Naive thymus-derived CD4-positive, alpha-beta T cell (primary cell): ENCODE measurements around the gene MYL4. TPM values are rescaled to one million over a fixed set of nuclear protein-coding genes. Genes with fewer than 3 reads are reported as not detected.
A peak's percentile ranks its signal among the peaks of the same experiment; 100 is the strongest.
"Not testable (repeated sequence)": the region's sequence is repeated elsewhere in the genome, so short reads cannot be mapped to it uniquely, and the experiment has no call there.

Source experiments
- ATAC-seq: fragments of 150-1000 bp; cut with Tn5 transposase; 2 replicates; pipeline ENCODE4 v1.10.0; 2021; ENCODE audit warnings: mild to moderate bottlenecking, moderate library complexity
- CTCF ChIA-PET: fragments of 350-600 bp; sonication (Branson Sonifier 250); formaldehyde crosslinking; loops from one replicate; lab custom pipeline; 2021; ENCODE audit warnings: antibody characterized with exemption; lab: Charles Lee
- POLR2A ChIA-PET: fragments of 350-600 bp; sonication (Branson Sonifier 250); formaldehyde crosslinking; loops from one replicate; lab custom pipeline; 2021; ENCODE audit warnings: antibody characterized with exemption, inconsistent platforms; lab: Charles Lee
- DNase-seq, 9 donors: peaks; one replicate each; pipeline versions ENCODE4 v3.0.0 to v3.0.0-alpha.2; 2020 to 2022; ENCODE audit warnings: mixed read lengths in 1 of 9
- H3K27ac ChIP-seq: one replicate; pipeline ENCODE4 v1.7.0; 2013; ENCODE audit warnings: mild to moderate bottlenecking, low read depth, low read length, moderate library complexity
- H3K27me3 ChIP-seq, 2 donors: one replicate each; pipeline ENCODE4 v1.7.0; 2013; ENCODE audit warnings: low read length in 2 of 2, mild to moderate bottlenecking in 2 of 2, moderate library complexity in 2 of 2; ENCODE audit not compliant: control insufficient read depth in 2 of 2, insufficient read depth in 2 of 2
- H3K36me3 ChIP-seq, 3 experiments: 1 replicate in 2 of 3; 2 replicates in 1 of 3; pipeline ENCODE4 v1.7.0; 2013; ENCODE audit warnings: low read length in 3 of 3, mild to moderate bottlenecking in 3 of 3, moderate library complexity in 1 of 3; ENCODE audit not compliant: insufficient read depth in 3 of 3, control insufficient read depth in 2 of 3
- H3K4me1 ChIP-seq, 2 donors: one replicate each; pipeline ENCODE4 v1.7.0; 2013; ENCODE audit warnings: low read length in 2 of 2, mild to moderate bottlenecking in 2 of 2, moderate library complexity in 1 of 2; ENCODE audit not compliant: control insufficient read depth in 2 of 2, insufficient read depth in 2 of 2
- H3K4me3 ChIP-seq: 2 replicates; pipeline ENCODE4 v1.7.0; 2013; ENCODE audit warnings: mild to moderate bottlenecking, low read length
- H3K9me3 ChIP-seq, 3 experiments: 1 replicate in 2 of 3; 2 replicates in 1 of 3; pipeline ENCODE4 v1.7.0; 2013; ENCODE audit warnings: low read length in 3 of 3; ENCODE audit not compliant: control insufficient read depth in 2 of 3
- H3K27ac Mint-ChIP-seq, 9 donors: one replicate each; pipeline ENCODE4 v1.8.0; 2020 to 2022; ENCODE audit warnings: mixed read lengths in 9 of 9, mild to moderate bottlenecking in 8 of 9, moderate library complexity in 5 of 9, inconsistent platforms in 2 of 9
- H3K27me3 Mint-ChIP-seq, 5 donors: one replicate each; pipeline ENCODE4 v1.8.0; 2021 to 2022; ENCODE audit warnings: mixed read lengths in 5 of 5, mild to moderate bottlenecking in 1 of 5
- H3K36me3 Mint-ChIP-seq, 5 donors: one replicate each; pipeline ENCODE4 v1.8.0; 2020 to 2022; ENCODE audit warnings: mixed read lengths in 5 of 5, mild to moderate bottlenecking in 3 of 5, inconsistent platforms in 1 of 5
- H3K4me1 Mint-ChIP-seq, 7 donors: one replicate each; pipeline ENCODE4 v1.8.0; 2020 to 2022; ENCODE audit warnings: mixed read lengths in 7 of 7, mild to moderate bottlenecking in 3 of 7, inconsistent platforms in 1 of 7
- H3K4me3 Mint-ChIP-seq, 10 donors: one replicate each; pipeline ENCODE4 v1.8.0; 2020 to 2022; ENCODE audit warnings: mild to moderate bottlenecking in 10 of 10, mixed read lengths in 10 of 10, moderate library complexity in 6 of 10, inconsistent platforms in 2 of 10
- H3K9me3 Mint-ChIP-seq, 11 donors: one replicate each; pipeline ENCODE4 v1.8.0; 2020 to 2022; ENCODE audit warnings: mixed read lengths in 11 of 11, mild to moderate bottlenecking in 4 of 11, inconsistent platforms in 1 of 11, moderate library complexity in 1 of 11
- intact Hi-C, 2 donors: fragments of 100-400 bp; cut with micrococcal nuclease; formaldehyde crosslinking; loops; one replicate each; pipeline ENCODE4 v1.15.1; 2023
- polyA plus RNA-seq, 2 donors: library from polyadenylated mRNA; unstranded; fragments of 300-500 nt; fragmentation: Illumina TruSeq; gene quantifications; one replicate each; pipeline ENCODE4 v1.2.3, GENCODE V29; 2021
- total RNA-seq, 6 experiments: library from RNA in 5 of 6; stranded (reverse) in 5 of 6; gene quantifications; 1 replicate in 5 of 6; 2 replicates in 1 of 6; pipeline ENCODE4 v1.2.3 and lab custom pipeline; 2021 to 2026

Gene MYL4
- total and polyA plus RNA-seq, 7 experiments from 2014 or later: not detected

GRCh38 chr17:47265983-47266541 lies 56.9 kb downstream of the MYL4 start:
- Histone ChIP-seq H3K27ac (no peak overlapping the region), H3K27me3 (no peaks in the 10 kb centered on the region), H3K9me3 (peaks cover 0 to 3% (median 0%) of the 10 kb centered on the region in 3 experiments), H3K4me3 (no peak overlapping the region), H3K36me3 (no peaks in the 10 kb centered on the region), H3K4me1 (no peaks in the 10 kb centered on the region)
- peaks cover 0 to 9% (median 6%) of the 10 kb centered on the region in 11 donors for H3K9me3 Mint-ChIP-seq
- peaks cover 10 to 23% (median 19%) of the 10 kb centered on the region in 5 donors for H3K27me3 Mint-ChIP-seq
- DNase-seq: no peak
- peaks cover 0 to 5% (median 3%) of the 10 kb centered on the region in 5 donors for H3K36me3 Mint-ChIP-seq
- intact Hi-C loops: no loop called here
- ChIA-PET CTCF (no interaction called here), POLR2A (no interaction called here)
- no peak overlapping the region for H3K27ac Mint-ChIP-seq
- H3K4me1 Mint-ChIP-seq: peaks cover 0 to 5% (median 0%) of the 10 kb centered on the region in 7 donors
- ATAC-seq: peak; percentile 67
- H3K4me3 Mint-ChIP-seq: no peak overlapping the region

- no peak overlapping the region for H3K4me3 Mint-ChIP-seq
- no peak overlapping the region for H3K27ac Mint-ChIP-seq
- H3K4me1 Mint-ChIP-seq: peaks cover 0 to 5% (median 0%) of the 10 kb centered on the region in 7 donors
- Histone ChIP-seq H3K27ac (no peak overlapping the region), H3K9me3 (peaks cover 0 to 3% (median 0%) of the 10 kb centered on the region in 3 experiments), H3K36me3 (no peaks in the 10 kb centered on the region), H3K27me3 (no peaks in the 10 kb centered on the region), H3K4me1 (no peaks in the 10 kb centered on the region), H3K4me3 (no peak overlapping the region)
- no peak for DNase-seq
- POLR2A ChIA-PET: no interaction called here
- CTCF ChIA-PET: no interaction called here
- peaks cover 0 to 9% (median 6%) of the 10 kb centered on the region in 11 donors for H3K9me3 Mint-ChIP-seq
- no peak for ATAC-seq
- intact Hi-C loops: no loop called here
- peaks cover 10 to 25% (median 17%) of the 10 kb centered on the region in 5 donors for H3K27me3 Mint-ChIP-seq
- peaks cover 0 to 5% (median 3%) of the 10 kb centered on the region in 5 donors for H3K36me3 Mint-ChIP-seq
These were observed 57.6 kb downstream of the MYL4 start for GRCh38 chr17:47266782-47267181.

GRCh38 chr17:47267354-47267828 lies 58.2 kb downstream of the MYL4 start:
- Histone ChIP-seq H3K27me3 (no peaks in the 10 kb centered on the region), H3K9me3 (peaks cover 0 to 3% (median 0%) of the 10 kb centered on the region in 3 experiments), H3K4me3 (no peak overlapping the region), H3K27ac (no peak overlapping the region), H3K4me1 (no peaks in the 10 kb centered on the region), H3K36me3 (no peaks in the 10 kb centered on the region)
- ChIA-PET POLR2A (no interaction called here), CTCF (no interaction called here)
- Mint-ChIP-seq H3K9me3 (peaks cover 0 to 9% (median 6%) of the 10 kb centered on the region in 11 donors), H3K4me3 (no peak overlapping the region), H3K27ac (no peak overlapping the region), H3K4me1 (peaks cover 0 to 5% (median 0%) of the 10 kb centered on the region in 7 donors), H3K36me3 (peaks cover 0 to 5% (median 3%) of the 10 kb centered on the region in 5 donors), H3K27me3 (peaks cover 8 to 23% (median 11%) of the 10 kb centered on the region in 5 donors)
- no peak for ATAC-seq
- intact Hi-C loops: no loop called here
- no peak for DNase-seq

GRCh38 chr17:47268964-47269363 lies 59.8 kb downstream of the MYL4 start:
- H3K27ac Mint-ChIP-seq, intact Hi-C loops, H3K9me3 Mint-ChIP-seq, ATAC-seq, DNase-seq, H3K4me1 Mint-ChIP-seq, H3K9me3 ChIP-seq, POLR2A ChIA-PET, CTCF ChIA-PET, H3K36me3 ChIP-seq, H3K4me3 Mint-ChIP-seq, H3K36me3 Mint-ChIP-seq, H3K27ac ChIP-seq, H3K27me3 ChIP-seq, H3K4me1 ChIP-seq, H3K4me3 ChIP-seq: not testable (repeated sequence)
- peaks cover 4 to 26% (median 6%) of the 10 kb centered on the region in 5 donors for H3K27me3 Mint-ChIP-seq

- H3K36me3 Mint-ChIP-seq, H3K9me3 Mint-ChIP-seq, H3K4me1 ChIP-seq, ATAC-seq, H3K27ac Mint-ChIP-seq, H3K4me1 Mint-ChIP-seq, H3K9me3 ChIP-seq, DNase-seq, H3K36me3 ChIP-seq, POLR2A ChIA-PET, intact Hi-C loops, H3K27me3 ChIP-seq, H3K4me3 ChIP-seq, H3K27ac ChIP-seq, H3K4me3 Mint-ChIP-seq, CTCF ChIA-PET: not testable (repeated sequence)
- H3K27me3 Mint-ChIP-seq: peaks cover 0 to 24% (median 4%) of the 10 kb centered on the region in 5 donors
These were observed 60.6 kb downstream of the MYL4 start for GRCh38 chr17:47269561-47270280.

- H3K4me3 ChIP-seq: no peak overlapping the region
- H3K9me3 ChIP-seq: peaks cover 0 to 3% (median 0%) of the 10 kb centered on the region in 3 experiments
- H3K27me3 ChIP-seq: no peaks in the 10 kb centered on the region
- no peak for ATAC-seq
- Mint-ChIP-seq H3K4me3 (no peak overlapping the region), H3K27me3 (peaks cover 0 to 26% (median 8%) of the 10 kb centered on the region in 5 donors), H3K36me3 (peaks cover 0 to 5% (median 3%) of the 10 kb centered on the region in 5 donors), H3K9me3 (peaks cover 0 to 9% (median 6%) of the 10 kb centered on the region in 11 donors), H3K27ac (no peak overlapping the region), H3K4me1 (no peaks in the 10 kb centered on the region)
- no peaks in the 10 kb centered on the region for H3K36me3 ChIP-seq
- POLR2A ChIA-PET: interaction anchor here (0.6 kb wide), 1 partner anchor 140 kb away, joined by 3 read pairs; no protein-coding TSS in a partner anchor
- H3K27ac ChIP-seq: no peak overlapping the region
- DNase-seq: no peak
- H3K4me1 ChIP-seq: no peaks in the 10 kb centered on the region
- intact Hi-C loops: no loop called here
- CTCF ChIA-PET: no interaction called here
These were observed 62.0 kb downstream of the MYL4 start for GRCh38 chr17:47270946-47271705.
